Trophoblast cell (in vitro differentiated cells and primary cell): Measurements from ENCODE around the gene NPHS1. TPM values are rescaled to one million over a fixed set of nuclear protein-coding genes. Genes with fewer than 3 reads are reported as not detected.

Experiments used
- DNase-seq, 2 donors: peaks; one replicate each; pipeline ENCODE4 v3.0.0-alpha.2; 2016
- H2AFZ ChIP-seq: 2 replicates; pipeline ENCODE4 v1.6.1; 2013; ENCODE audit warnings: low read length, moderate library complexity, mild to moderate bottlenecking; ENCODE audit not compliant: insufficient read depth, poor library complexity
- H2AK5ac ChIP-seq: 2 replicates; pipeline ENCODE4 v1.6.1; 2013; ENCODE audit warnings: mild to moderate bottlenecking, low read length
- H2BK120ac ChIP-seq: 2 replicates; pipeline ENCODE4 v1.6.1; 2013; ENCODE audit warnings: low read length, mild to moderate bottlenecking, moderate library complexity; ENCODE audit not compliant: insufficient read depth, poor library complexity
- H2BK12ac ChIP-seq: 2 replicates; pipeline ENCODE4 v1.6.1; 2013; ENCODE audit warnings: mild to moderate bottlenecking, low read length, moderate library complexity
- H2BK5ac ChIP-seq: 2 replicates; pipeline ENCODE4 v1.6.1; 2013; ENCODE audit warnings: low read length, low read depth, moderate library complexity, mild to moderate bottlenecking; ENCODE audit not compliant: poor library complexity
- H3K14ac ChIP-seq: 2 replicates; pipeline ENCODE4 v1.6.1; 2013; ENCODE audit warnings: mild to moderate bottlenecking, low read length
- H3K18ac ChIP-seq: 2 replicates; pipeline ENCODE4 v1.6.1; 2013; ENCODE audit warnings: mild to moderate bottlenecking, low read length
- H3K23ac ChIP-seq: 2 replicates; pipeline ENCODE4 v1.6.1; 2013; ENCODE audit warnings: low read length
- H3K27ac ChIP-seq: 2 replicates; pipeline ENCODE4 v1.5.1; 2013; ENCODE audit warnings: low read depth, mild to moderate bottlenecking, inconsistent platforms, low read length, moderate library complexity
- H3K27me3 ChIP-seq: 2 replicates; pipeline ENCODE4 v1.6.1; 2013; ENCODE audit warnings: inconsistent platforms, mild to moderate bottlenecking, low read length, moderate library complexity; ENCODE audit not compliant: insufficient read depth
- H3K36me3 ChIP-seq, 2 experiments: 1 replicate in 1 of 2; 2 replicates in 1 of 2; pipeline ENCODE4 v1.6.1; 2013; ENCODE audit warnings: low read length in 2 of 2, mild to moderate bottlenecking in 2 of 2, moderate library complexity in 1 of 2; ENCODE audit not compliant: insufficient read depth in 2 of 2, control insufficient read depth in 1 of 2
- H3K4ac ChIP-seq: 2 replicates; pipeline ENCODE4 v1.6.1; 2013; ENCODE audit warnings: low read depth, mild to moderate bottlenecking, low read length, moderate library complexity
- H3K4me1 ChIP-seq, 2 experiments: 1 replicate in 1 of 2; 2 replicates in 1 of 2; pipeline ENCODE4 v1.6.1; 2013; ENCODE audit warnings: low read length in 2 of 2, mild to moderate bottlenecking in 2 of 2, moderate library complexity in 1 of 2; ENCODE audit not compliant: insufficient read depth in 2 of 2, control insufficient read depth in 1 of 2
- H3K4me2 ChIP-seq: 2 replicates; pipeline ENCODE4 v1.6.1; 2013; ENCODE audit warnings: inconsistent platforms, mild to moderate bottlenecking, low read length, moderate library complexity
- H3K4me3 ChIP-seq: 2 replicates; pipeline ENCODE4 v1.5.1; 2013; ENCODE audit warnings: mild to moderate bottlenecking, low read depth, low read length, inconsistent platforms
- H3K79me1 ChIP-seq: one replicate; pipeline ENCODE4 v1.6.1; 2013; ENCODE audit warnings: low read length
- H3K79me2 ChIP-seq: 2 replicates; pipeline ENCODE4 v1.6.1; 2013; ENCODE audit warnings: low read length, mild to moderate bottlenecking; ENCODE audit not compliant: control insufficient read depth, insufficient read depth, poor library complexity
- H3K9ac ChIP-seq: 2 replicates; pipeline ENCODE4 v1.6.1; 2013; ENCODE audit warnings: mild to moderate bottlenecking, low read length
- H3K9me3 ChIP-seq: 2 replicates; pipeline ENCODE4 v1.6.1; 2013; ENCODE audit warnings: low read depth, mild to moderate bottlenecking, control low read depth, inconsistent platforms, low read length; ENCODE audit not compliant: insufficient read depth
- H4K12ac ChIP-seq: 2 replicates; pipeline ENCODE4 v1.6.1; 2013; ENCODE audit warnings: low read depth, mild to moderate bottlenecking, low read length, moderate library complexity
- H4K8ac ChIP-seq: 2 replicates; pipeline ENCODE4 v1.6.1; 2013; ENCODE audit warnings: low read depth, mild to moderate bottlenecking, low read length, moderate library complexity
- H4K91ac ChIP-seq: one replicate; pipeline ENCODE4 v1.6.1; 2013; ENCODE audit warnings: low read depth, mild to moderate bottlenecking, low read length, moderate library complexity
- WGBS: extraction: QIAGEN DNeasy Blood & Tissue Kit; methylation state at CpG from one replicate; pipeline ENCODE4 v1.1.7; 2013; ENCODE audit warnings: missing lambda C conversion rate; ENCODE audit not compliant: insufficient read length, insufficient coverage; ENCODE audit errors: extremely low coverage; 5-methylcytosine and 5-hydroxymethylcytosine counted together
- polyA plus RNA-seq: library from polyadenylated mRNA; stranded (reverse); fragments of 200-250 nt; gene quantifications from 2 replicates; pipeline ENCODE4 v1.2.3, GENCODE V29; 2013

NPHS1 gene, protein sequence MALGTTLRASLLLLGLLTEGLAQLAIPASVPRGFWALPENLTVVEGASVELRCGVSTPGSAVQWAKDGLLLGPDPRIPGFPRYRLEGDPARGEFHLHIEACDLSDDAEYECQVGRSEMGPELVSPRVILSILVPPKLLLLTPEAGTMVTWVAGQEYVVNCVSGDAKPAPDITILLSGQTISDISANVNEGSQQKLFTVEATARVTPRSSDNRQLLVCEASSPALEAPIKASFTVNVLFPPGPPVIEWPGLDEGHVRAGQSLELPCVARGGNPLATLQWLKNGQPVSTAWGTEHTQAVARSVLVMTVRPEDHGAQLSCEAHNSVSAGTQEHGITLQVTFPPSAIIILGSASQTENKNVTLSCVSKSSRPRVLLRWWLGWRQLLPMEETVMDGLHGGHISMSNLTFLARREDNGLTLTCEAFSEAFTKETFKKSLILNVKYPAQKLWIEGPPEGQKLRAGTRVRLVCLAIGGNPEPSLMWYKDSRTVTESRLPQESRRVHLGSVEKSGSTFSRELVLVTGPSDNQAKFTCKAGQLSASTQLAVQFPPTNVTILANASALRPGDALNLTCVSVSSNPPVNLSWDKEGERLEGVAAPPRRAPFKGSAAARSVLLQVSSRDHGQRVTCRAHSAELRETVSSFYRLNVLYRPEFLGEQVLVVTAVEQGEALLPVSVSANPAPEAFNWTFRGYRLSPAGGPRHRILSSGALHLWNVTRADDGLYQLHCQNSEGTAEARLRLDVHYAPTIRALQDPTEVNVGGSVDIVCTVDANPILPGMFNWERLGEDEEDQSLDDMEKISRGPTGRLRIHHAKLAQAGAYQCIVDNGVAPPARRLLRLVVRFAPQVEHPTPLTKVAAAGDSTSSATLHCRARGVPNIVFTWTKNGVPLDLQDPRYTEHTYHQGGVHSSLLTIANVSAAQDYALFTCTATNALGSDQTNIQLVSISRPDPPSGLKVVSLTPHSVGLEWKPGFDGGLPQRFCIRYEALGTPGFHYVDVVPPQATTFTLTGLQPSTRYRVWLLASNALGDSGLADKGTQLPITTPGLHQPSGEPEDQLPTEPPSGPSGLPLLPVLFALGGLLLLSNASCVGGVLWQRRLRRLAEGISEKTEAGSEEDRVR (N-terminal part only)
- polyA plus RNA-seq, result not detected in 2 replicates

DNA sequence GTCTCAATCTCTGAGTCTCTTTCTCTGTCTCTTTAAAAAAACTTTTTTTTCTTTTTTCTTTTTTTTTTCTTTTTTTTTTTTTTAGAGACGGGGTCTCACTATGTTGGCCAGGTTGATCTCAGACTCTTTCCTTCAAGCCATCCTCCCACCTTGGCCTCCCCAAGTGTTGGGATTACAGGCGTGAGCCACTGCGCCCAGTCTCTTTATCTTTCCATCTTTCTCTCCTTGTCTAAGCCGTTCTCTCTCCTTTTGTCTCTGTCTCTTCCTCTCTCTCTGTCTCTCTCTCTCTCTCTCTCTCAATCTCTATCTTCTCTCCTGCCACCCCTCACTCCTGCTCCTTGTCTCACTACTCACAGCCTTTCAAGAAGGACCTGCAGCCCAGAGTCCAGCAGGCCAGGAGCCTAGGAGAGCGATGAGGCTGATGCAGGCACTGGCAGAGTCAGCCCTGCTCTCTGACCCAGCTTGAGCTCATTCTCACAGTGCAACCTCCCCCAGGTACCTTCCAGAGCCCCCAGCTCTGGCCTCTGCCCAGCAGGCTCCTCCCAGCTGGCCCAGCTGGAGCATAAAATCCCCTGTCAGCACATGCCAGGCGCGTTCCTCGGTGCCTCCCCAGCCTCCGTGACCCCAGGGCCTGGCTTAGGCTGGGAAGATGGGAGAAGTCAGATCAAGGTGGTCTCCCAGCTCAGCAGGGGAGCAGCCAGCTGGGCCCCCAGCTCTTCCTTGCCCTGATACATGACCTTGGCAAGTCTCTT is at the start of gene NPHS1:
Gene NPHS1, minus strand, starts transcription at position 476 of the 752 bp plus-strand sequence. CDS start 667 bp downstream, outside the sequence.
- no peak within 1 kb of the TSS for H2BK12ac ChIP-seq
- no peak within 1 kb of the TSS for H2BK120ac ChIP-seq
- H3K23ac ChIP-seq, result no peak within 1 kb of the TSS
- H3K27me3 ChIP-seq, result peaks cover 23% of the 10 kb centered on the region
- no peaks in the 10 kb centered on the region for H3K36me3 ChIP-seq
- no peak within 1 kb of the TSS for H3K4me3 ChIP-seq
- H3K14ac ChIP-seq, result no peak within 1 kb of the TSS
- no peak within 1 kb of the TSS for H3K18ac ChIP-seq
- H3K9me3 ChIP-seq, result peaks cover under 1% of the 10 kb centered on the region
- H3K79me1 ChIP-seq, result no peaks in the 10 kb centered on the region
- H4K8ac ChIP-seq, result no peak within 1 kb of the TSS
- no peak within 1 kb of the TSS for H2BK5ac ChIP-seq
- no peaks in the 10 kb centered on the region for H3K79me2 ChIP-seq
- H2AK5ac ChIP-seq, result no peak within 1 kb of the TSS
- no peak within 1 kb of the TSS for H3K27ac ChIP-seq
- peaks cover 0 to 3% of the 10 kb centered on the region in 2 experiments for H3K4me1 ChIP-seq
- H3K4me2 ChIP-seq, result no peak within 1 kb of the TSS
- no peak within 1 kb of the TSS for H4K12ac ChIP-seq
- H4K91ac ChIP-seq, result no peak within 1 kb of the TSS
- WGBS, result no CpG with 5 or more reads among the region's 9 CpGs
- no peak for DNase-seq
- H3K9ac ChIP-seq, result no peak within 1 kb of the TSS
- no peak within 1 kb of the TSS for H3K4ac ChIP-seq
- no peak within 1 kb of the TSS for H2AFZ ChIP-seq

DNA sequence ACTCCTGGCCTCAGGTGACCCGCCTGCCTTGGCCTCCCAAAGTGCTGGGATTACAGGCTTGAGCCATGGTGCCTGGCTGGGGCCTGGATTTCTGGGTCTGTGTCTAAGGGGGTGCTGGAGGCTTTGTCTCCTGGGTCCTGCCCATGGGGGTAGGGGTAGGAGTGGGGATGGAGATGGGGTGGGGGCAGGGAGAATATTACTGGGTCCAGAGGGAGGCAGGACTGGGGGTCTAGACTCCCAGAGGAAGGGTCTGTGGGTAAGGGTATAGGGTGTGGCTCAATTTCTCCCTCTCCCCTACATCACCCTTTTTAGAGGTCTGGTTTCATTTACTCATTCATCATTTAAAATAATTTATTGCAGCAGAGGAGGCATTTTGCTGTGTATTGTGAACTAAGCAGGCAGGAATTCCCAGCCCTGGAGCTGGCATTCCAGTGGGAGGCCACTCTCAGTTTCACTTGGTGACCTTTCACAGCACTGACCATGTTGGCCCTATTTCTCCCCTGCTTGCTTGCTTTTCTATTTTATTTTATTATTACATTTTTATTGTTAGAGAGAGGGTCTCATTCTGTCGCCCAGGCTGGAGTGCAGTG is 48.8 kb upstream of the NPHS1 start:
- H3K9me3 ChIP-seq, result no peaks in the 10 kb centered on the region
- peak; percentile 71 to 86 for DNase-seq
- peak overlapping the region; percentile 20 for H4K91ac ChIP-seq
- peak overlapping the region; percentile 84 for H4K8ac ChIP-seq
- H2BK12ac ChIP-seq, result no peak overlapping the region
- H2BK5ac ChIP-seq, result no peak overlapping the region
- no peak overlapping the region for H3K4me3 ChIP-seq
- no peak overlapping the region for H2AFZ ChIP-seq
- H4K12ac ChIP-seq, result no peak overlapping the region
- peak overlapping the region; percentile 54 for H3K18ac ChIP-seq
- H3K4ac ChIP-seq, result no peak overlapping the region
- peaks cover 8% of the 10 kb centered on the region for H3K79me2 ChIP-seq
- peaks cover 17 to 23% of the 10 kb centered on the region in 2 experiments for H3K36me3 ChIP-seq
- H3K79me1 ChIP-seq, result peaks cover 13% of the 10 kb centered on the region
- H3K14ac ChIP-seq, result no peak overlapping the region
- H3K27ac ChIP-seq, result no peak overlapping the region
- H3K9ac ChIP-seq, result no peak overlapping the region
- peak overlapping the region; percentile 94 for H2AK5ac ChIP-seq
- H3K4me1 ChIP-seq, result peaks cover 13 to 24% of the 10 kb centered on the region in 2 experiments
- no CpG with 5 or more reads among the region's 2 CpGs for WGBS
- peak overlapping the region; percentile 99 for H3K4me2 ChIP-seq
- no peaks in the 10 kb centered on the region for H3K27me3 ChIP-seq
- no peak overlapping the region for H2BK120ac ChIP-seq
- no peak overlapping the region for H3K23ac ChIP-seq

DNA sequence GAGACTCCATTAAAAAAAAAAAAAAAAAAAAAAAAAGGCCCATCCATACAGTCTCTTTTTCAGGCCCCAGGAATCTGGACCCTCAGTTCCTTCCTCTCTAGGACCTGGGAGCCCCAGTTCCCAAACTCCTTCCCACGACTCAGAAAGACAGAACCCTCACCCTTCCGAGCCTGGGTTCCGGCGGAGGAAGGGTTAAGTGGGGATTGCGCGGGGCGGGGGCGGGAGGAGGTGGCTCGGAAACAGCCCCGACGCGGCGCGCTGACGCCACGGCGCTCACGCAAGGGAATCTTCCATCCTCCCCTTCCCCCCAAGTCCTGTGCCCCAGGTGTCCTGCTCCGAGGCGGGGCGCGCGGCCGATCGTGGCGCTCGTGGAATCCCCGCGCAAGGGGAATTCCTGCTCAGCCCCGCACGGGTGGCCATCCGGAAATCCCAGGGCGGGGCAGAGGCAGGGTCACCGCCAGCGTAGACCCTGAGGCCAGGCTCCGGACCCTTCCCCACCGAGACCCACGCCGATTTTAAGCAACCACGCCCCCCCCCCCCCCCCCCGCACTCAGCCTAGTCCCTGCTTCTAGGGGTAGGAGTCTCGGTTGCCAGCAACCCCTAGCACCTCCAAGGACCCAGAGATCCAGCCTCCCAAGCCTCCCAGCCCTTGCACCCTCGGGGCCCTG is 47.4 kb upstream of the NPHS1 start:
- peak; percentile 72 to 79 for DNase-seq
- Histone ChIP-seq H4K12ac (peak overlapping the region; percentile 63), H4K8ac (peak overlapping the region; percentile 84), H3K79me2 (peaks cover 8% of the 10 kb centered on the region), H2AFZ (peak overlapping the region; percentile 92), H3K27me3 (no peaks in the 10 kb centered on the region), H3K36me3 (peaks cover 23 to 33% of the 10 kb centered on the region in 2 experiments), H3K4me2 (peak overlapping the region; percentile 99), H3K9me3 (no peaks in the 10 kb centered on the region), H3K4me3 (peak overlapping the region; percentile 89), H3K18ac (peak overlapping the region; percentile 95), H2BK5ac (peak overlapping the region; percentile 86), H2BK12ac (no peak overlapping the region), H2AK5ac (peak overlapping the region; percentile 79), H3K4ac (peak overlapping the region; percentile 98), H2BK120ac (peak overlapping the region; percentile 83), H3K23ac (no peak overlapping the region), H3K27ac (peak overlapping the region; percentile 84), H3K79me1 (peaks cover 13% of the 10 kb centered on the region), H3K9ac (peak overlapping the region; percentile 91), H3K14ac (peak overlapping the region; percentile 97), H3K4me1 (peaks cover 13 to 24% of the 10 kb centered on the region in 2 experiments), H4K91ac (peak overlapping the region; percentile 88)
- no CpG with 5 or more reads among the region's 43 CpGs for WGBS
